H1 (cell line): ENCODE measurements around the gene ARHGAP15. TPM values are rescaled to one million over a fixed set of nuclear protein-coding genes. Genes with fewer than 3 reads are reported as not detected.

Experiments used
- CTCF ChIA-PET: fragments of 300-600 bp; sonication (Branson Sonifier 250); formaldehyde crosslinking; loops from one replicate; lab custom pipeline; 2021; ENCODE audit not compliant: partially characterized antibody; lab: Charles Lee
- POLR2A ChIA-PET: fragments of 300-600 bp; sonication (Branson Sonifier 250); formaldehyde crosslinking; loops from one replicate; lab custom pipeline; 2021; ENCODE audit warnings: inconsistent platforms; ENCODE audit not compliant: partially characterized antibody; lab: Charles Lee
- DNase-seq, 2 experiments: peaks; one replicate each; pipeline versions ENCODE4 v3.0.0 to v3.0.0-alpha.2; 2010 to 2022; ENCODE audit warnings: low spot score in 2 of 2, low read depth in 1 of 2, mixed read lengths in 1 of 2
- FAIRE-seq: peaks from 2 replicates; lab custom pipeline; 2011; peaks lifted over from hg19 to GRCh38; lab: Jason Lieb, UNC
- H2AFZ ChIP-seq: 2 replicates; pipeline ENCODE4 v1.8.1; 2012; ENCODE audit warnings: low read length, inconsistent platforms
- H2AK5ac ChIP-seq: 2 replicates; pipeline ENCODE4 v1.6.1; 2013; ENCODE audit warnings: low read depth, low read length
- H2BK120ac ChIP-seq: replicated peaks from 2 replicates; pipeline ENCODE3; 2013; ENCODE audit warnings: low read depth, low read length, inconsistent platforms
- H2BK12ac ChIP-seq: 2 replicates; pipeline ENCODE4 v1.6.1; 2013; ENCODE audit warnings: low read depth, low read length
- H2BK15ac ChIP-seq: 2 replicates; pipeline ENCODE4 v1.6.1; 2013; ENCODE audit warnings: low read length
- H2BK20ac ChIP-seq: 2 replicates; pipeline ENCODE4 v1.6.1; 2013; ENCODE audit warnings: low read length
- H2BK5ac ChIP-seq: 2 replicates; pipeline ENCODE4 v1.6.1; 2013; ENCODE audit warnings: low read depth, low read length
- H3K14ac ChIP-seq: 2 replicates; pipeline ENCODE4 v1.6.1; 2013; ENCODE audit warnings: inconsistent platforms; ENCODE audit not compliant: insufficient read length
- H3K18ac ChIP-seq: 2 replicates; pipeline ENCODE4 v1.6.1; 2013; ENCODE audit warnings: low read length; ENCODE audit errors: extremely low read depth
- H3K23ac ChIP-seq: 2 replicates; pipeline ENCODE4 v1.6.1; 2013; ENCODE audit warnings: inconsistent platforms; ENCODE audit not compliant: insufficient read length
- H3K23me2 ChIP-seq: 2 replicates; pipeline ENCODE4 v1.6.1; 2013; ENCODE audit warnings: low read depth, low read length
- H3K27ac ChIP-seq: 2 replicates; pipeline ENCODE4 v1.6.1; 2011; ENCODE audit warnings: low read depth, low read length, inconsistent platforms
- H3K27me3 ChIP-seq, 4 experiments: replicated peaks in 1 of 4; 1 replicate in 1 of 4; 2 replicates in 3 of 4; pipeline versions ENCODE4 v1.6.1 to v1.8.1; 2011 to 2013; ENCODE audit warnings: low read length in 3 of 4, mild to moderate bottlenecking in 3 of 4, inconsistent platforms in 2 of 4, mixed read lengths in 2 of 4, moderate library complexity in 1 of 4; ENCODE audit not compliant: control insufficient read depth in 3 of 4, insufficient read depth in 3 of 4; ENCODE audit errors: extremely low read depth in 1 of 4
- H3K36me3 ChIP-seq, 4 experiments: 2 replicates each; pipeline versions ENCODE4 v1.6.1 to v1.8.1; 2011 to 2013; ENCODE audit warnings: mild to moderate bottlenecking in 4 of 4, low read length in 3 of 4, moderate library complexity in 2 of 4, control low read depth in 1 of 4, inconsistent platforms in 1 of 4; ENCODE audit not compliant: insufficient read depth in 4 of 4, control insufficient read depth in 2 of 4
- H3K4ac ChIP-seq: replicated peaks from 2 replicates; pipeline ENCODE3; 2013; ENCODE audit warnings: low read length, low read depth, mixed read lengths, inconsistent platforms; ENCODE audit not compliant: insufficient read length
- H3K4me1 ChIP-seq, 4 experiments: replicated peaks in 1 of 4; 1 replicate in 1 of 4; 2 replicates in 3 of 4; pipeline versions ENCODE4 v1.6.1 to v1.8.1; 2011 to 2013; ENCODE audit warnings: low read length in 3 of 4, inconsistent platforms in 2 of 4, mixed read lengths in 1 of 4; ENCODE audit not compliant: insufficient read depth in 4 of 4, control insufficient read depth in 3 of 4
- H3K4me2 ChIP-seq, 2 experiments: 2 replicates each; pipeline versions ENCODE4 v1.6.1 to v1.8.1; 2011 to 2013; ENCODE audit warnings: low read depth in 2 of 2, low read length in 2 of 2, control low read depth in 1 of 2, inconsistent platforms in 1 of 2, mild to moderate bottlenecking in 1 of 2; ENCODE audit not compliant: insufficient read depth in 1 of 2
- H3K4me3 ChIP-seq, 4 experiments: fragments of 200-600, 300-600 bp in 1 of 4; sonication (generic), shearing (Covaris generic), sonication (Bioruptor Twin) in 1 of 4; 2 replicates each; pipeline versions ENCODE4 v1.5.1 to v1.8.1; 2011 to 2016; ENCODE audit warnings: low read length in 4 of 4, low read depth in 3 of 4, control low read depth in 2 of 4, inconsistent platforms in 2 of 4, mild to moderate bottlenecking in 2 of 4, mixed read lengths in 1 of 4, moderate library complexity in 1 of 4; ENCODE audit not compliant: insufficient read depth in 2 of 4; ENCODE audit errors: extremely low read depth in 1 of 4
- H3K56ac ChIP-seq: replicated peaks from 2 replicates; pipeline ENCODE3; 2013; ENCODE audit warnings: low read depth, mild to moderate bottlenecking, mixed read lengths, low read length, inconsistent platforms; ENCODE audit not compliant: insufficient read length
- H3K79me1 ChIP-seq: 2 replicates; pipeline ENCODE4 v1.6.1; 2013; ENCODE audit warnings: low read depth, low read length, control low read depth
- H3K79me2 ChIP-seq, 2 experiments: 2 replicates each; pipeline versions ENCODE4 v1.6.1 to v1.8.1; 2012 to 2013; ENCODE audit warnings: low read length in 2 of 2, mild to moderate bottlenecking in 2 of 2, inconsistent platforms in 1 of 2; ENCODE audit not compliant: insufficient read depth in 2 of 2, control insufficient read depth in 1 of 2
- H3K9ac ChIP-seq, 4 experiments: replicated peaks in 1 of 4; 1 replicate in 1 of 4; 2 replicates in 3 of 4; pipeline versions ENCODE4 v1.6.1 to v1.8.1; 2011 to 2013; ENCODE audit warnings: low read depth in 3 of 4, low read length in 3 of 4, control low read depth in 2 of 4, mild to moderate bottlenecking in 2 of 4, moderate library complexity in 2 of 4, inconsistent platforms in 1 of 4; ENCODE audit errors: extremely low read depth in 1 of 4
- H3K9me3 ChIP-seq, 2 experiments: 2 replicates each; pipeline versions ENCODE4 v1.6.1 to v1.8.1; 2012 to 2013; ENCODE audit warnings: mild to moderate bottlenecking in 2 of 2, moderate library complexity in 2 of 2, control low read depth in 1 of 2, inconsistent platforms in 1 of 2, low read depth in 1 of 2, low read length in 1 of 2, mixed read lengths in 1 of 2; ENCODE audit not compliant: insufficient read depth in 2 of 2
- H4K20me1 ChIP-seq, 2 experiments: replicated peaks in 1 of 2; 2 replicates each; pipeline versions ENCODE3 to v1.8.1; 2011 to 2013; ENCODE audit warnings: inconsistent platforms in 2 of 2, low read length in 2 of 2, mild to moderate bottlenecking in 1 of 2; ENCODE audit not compliant: insufficient read depth in 2 of 2, control insufficient read depth in 1 of 2
- H4K5ac ChIP-seq: 2 replicates; pipeline ENCODE4 v1.6.1; 2013; ENCODE audit warnings: low read length, low read depth, mixed read lengths, inconsistent platforms; ENCODE audit not compliant: insufficient read length
- H4K8ac ChIP-seq: 2 replicates; pipeline ENCODE4 v1.8.0; 2013; ENCODE audit warnings: mild to moderate bottlenecking, moderate library complexity, low read length, inconsistent platforms; ENCODE audit not compliant: insufficient read depth; ENCODE audit errors: extremely low read depth
- H4K91ac ChIP-seq: replicated peaks from 2 replicates; pipeline ENCODE3; 2013; ENCODE audit warnings: low read length, mixed read lengths, inconsistent platforms; ENCODE audit not compliant: insufficient read length
- EZH2 ChIP-seq: fragments of 200-600 bp; sonication (generic); IDR thresholded peaks from 2 replicates; pipeline ENCODE4 v1.7.1; 2012; ENCODE audit warnings: low read depth, mild to moderate bottlenecking, moderate library complexity, low read length, inconsistent platforms; ENCODE audit not compliant: severe bottlenecking
- SP2 ChIP-seq: IDR thresholded peaks from 2 replicates; pipeline ENCODE4 v1.6.1; 2012; ENCODE audit warnings: mild to moderate bottlenecking, low read length, inconsistent platforms
- TEAD4 ChIP-seq: IDR thresholded peaks from 2 replicates; pipeline ENCODE4 v1.6.1; 2012; ENCODE audit warnings: low read depth, low read length, inconsistent platforms, mixed read lengths
- WGBS, 2 experiments: shearing (Covaris generic) in 1 of 2; methylation state at CpG; one replicate each; pipeline versions ENCODE4 v1.1.6 to v1.1.7; 2013 to 2015; ENCODE audit warnings: low lambda C conversion rate in 2 of 2, mixed read lengths in 2 of 2, inconsistent platforms in 1 of 2, low coverage in 1 of 2, missing lambda C conversion rate in 1 of 2; ENCODE audit not compliant: insufficient replicate concordance in 2 of 2, insufficient coverage in 1 of 2, insufficient read length in 1 of 2; ENCODE audit errors: extremely low coverage in 1 of 2, missing lambda C conversion rate in 1 of 2; 5-methylcytosine and 5-hydroxymethylcytosine counted together
- polyA plus RNA-seq, 7 experiments: library from polyadenylated mRNA; depleted of rRNA in 3 of 7; stranded (reverse) in 5 of 7; unstranded in 2 of 7; fragments of >200 nt in 5 of 7; fragments of 200-250 nt in 2 of 7; gene quantifications; 1 replicate in 5 of 7; 2 replicates in 1 of 7; 4 replicates in 1 of 7; pipeline versions ENCODE4 v1.2.1 to v1.2.3, GENCODE V29; 2011 to 2013; ENCODE audit warnings: missing spikeins in 2 of 7, mixed read lengths in 2 of 7
- total RNA-seq: library from RNA; stranded (reverse); fragmentation: NEBNext Ultra II Directional; extraction: Animal tissue kit (Norgen Biotek cat#: 25700); gene quantifications from 2 replicates; pipeline ENCODE4 v1.2.1, GENCODE V29; 2021

ARHGAP15 gene
- total and polyA plus RNA-seq, 2 of the 8 experiments (the other 6 are each of a cell fraction or from before 2014, with no cell fraction given): not detected

DNA sequence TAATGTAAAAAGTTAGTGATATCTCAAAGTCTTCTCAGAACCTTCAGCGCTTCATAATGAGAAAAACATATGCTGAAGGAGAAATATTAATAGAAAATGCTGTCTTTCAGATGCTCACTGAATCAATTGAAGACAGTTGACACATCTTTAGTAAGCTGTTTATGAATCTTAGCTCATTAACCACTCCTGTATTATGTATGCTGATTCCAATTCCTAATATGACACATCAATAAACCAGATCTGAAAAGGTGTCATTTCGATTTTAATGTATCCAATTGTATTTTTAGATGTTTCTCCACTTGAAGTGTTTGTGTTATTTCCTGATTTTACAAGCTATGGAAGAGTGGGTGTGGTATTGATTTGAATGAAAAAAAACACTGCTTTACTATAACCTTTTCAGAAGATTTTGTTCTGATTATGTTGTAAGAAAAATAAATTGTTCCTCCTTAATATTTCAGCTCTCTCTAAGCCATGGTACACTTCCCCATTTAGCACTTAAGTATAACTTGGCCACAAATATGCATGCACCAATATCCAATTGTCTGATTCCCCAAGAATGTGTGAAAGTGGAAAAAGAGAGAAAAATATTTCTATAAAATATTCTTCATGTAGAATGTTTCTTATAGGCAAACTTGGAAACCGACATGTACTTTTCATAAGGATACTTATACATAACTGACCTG, 569.8 kb downstream of the ARHGAP15 start:
- no peaks in the 10 kb centered on the region for H3K79me2 ChIP-seq
- POLR2A ChIA-PET: no interaction called here
- 89% methylated on average over 3 of the region's 3 CpGs; no CpG with 5 or more reads in 1 of the 2 experiments for WGBS, 2 experiments

More for the DNA sequence above, 569.8 kb downstream of the ARHGAP15 start:
- Histone ChIP-seq H3K9me3 (no peaks in the 10 kb centered on the region), H3K18ac (no peak overlapping the region), H3K79me1 (no peaks in the 10 kb centered on the region), H3K14ac (no peak overlapping the region), H4K5ac (no peak overlapping the region), H2BK20ac (no peak overlapping the region), H3K23ac (no peak overlapping the region), H2AFZ (no peak overlapping the region), H3K4ac (no peak overlapping the region), H3K9ac (no peak overlapping the region), H3K36me3 (no peaks in the 10 kb centered on the region), H4K91ac (no peak overlapping the region), H3K56ac (no peak overlapping the region), H3K4me1 (no peaks in the 10 kb centered on the region), H4K20me1 (no peaks in the 10 kb centered on the region), H2BK120ac (no peak overlapping the region), H2AK5ac (no peak overlapping the region), H2BK15ac (no peak overlapping the region), H3K4me2 (no peak overlapping the region), H3K27ac (no peak overlapping the region), H2BK5ac (no peak overlapping the region), H2BK12ac (no peak overlapping the region), H3K23me2 (no peaks in the 10 kb centered on the region), H3K4me3 (no peak overlapping the region), H3K27me3 (no peaks in the 10 kb centered on the region), H4K8ac (no peak overlapping the region)
- TF ChIP-seq TEAD4 (no peak), SP2 (no peak), EZH2 (no peak)
- no peak for FAIRE-seq
- DNase-seq: no peak
- CTCF ChIA-PET: interaction anchor here (0.5 to 1.2 kb wide), 2 partner anchors 12 to 22 kb away, joined by 3 read pairs; no protein-coding TSS in a partner anchor
